T1000 (cell line): ENCODE data around the gene TAF11L11.
"Not testable (repeated sequence)": the region's sequence is repeated elsewhere in the genome, so short reads cannot be mapped to it uniquely, and the experiment has no call there.

Experiments used
- DNase-seq: peaks from one replicate; lab custom pipeline; 2025; ENCODE audit warnings: mixed read lengths; lab: John Stamatoyannopoulos, UW

Gene TAF11L11

DNA sequence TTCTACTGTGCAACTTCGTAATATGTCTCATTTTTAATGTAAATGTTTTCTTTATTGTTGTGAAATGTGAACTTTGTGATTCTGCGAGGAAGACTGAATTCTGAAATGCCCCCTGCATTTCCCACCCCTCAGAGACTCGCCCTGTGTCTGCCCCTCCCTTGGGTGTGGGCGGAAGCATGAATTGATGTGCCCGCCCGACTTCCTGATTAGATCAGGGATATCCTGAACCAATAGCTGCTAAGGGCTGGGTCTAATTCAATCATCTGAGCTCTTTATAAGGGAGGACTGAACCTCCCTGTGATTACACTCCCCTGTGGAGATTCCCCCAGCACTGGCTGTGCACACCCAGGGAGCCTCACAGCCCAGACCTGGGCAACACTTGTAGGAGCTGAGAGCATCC lies at the start of gene TAF11L11:
TSS of gene TAF11L11 (plus strand) at position 304 of the 400 bp plus-strand sequence.
- not testable (repeated sequence) for DNase-seq

DNA sequence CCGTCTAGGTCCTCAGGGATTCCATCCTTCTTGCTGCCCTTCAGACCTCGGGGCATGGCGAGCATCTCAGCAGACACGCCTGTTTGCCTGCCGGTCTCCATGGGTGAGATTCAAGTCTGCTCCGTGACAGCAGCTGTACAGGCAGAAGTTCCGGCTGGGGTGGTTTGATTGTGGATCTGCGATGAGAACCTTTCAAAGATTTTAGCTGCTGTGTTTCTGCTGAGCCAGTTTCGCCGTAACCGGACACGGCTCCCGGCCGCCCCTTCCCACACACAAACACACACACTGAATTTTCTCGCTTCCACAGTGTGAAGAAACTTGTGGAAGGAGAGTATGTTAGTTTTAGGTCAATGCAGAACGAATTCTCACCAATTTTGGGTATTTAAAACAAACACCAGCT lies 18.3 kb upstream of the TAF11L11 start, which contains the start of gene TAF11L7:
TSS of gene TAF11L7 (minus strand) at position 101 of the 400 bp plus-strand sequence.
- not testable (repeated sequence) for DNase-seq

DNA sequence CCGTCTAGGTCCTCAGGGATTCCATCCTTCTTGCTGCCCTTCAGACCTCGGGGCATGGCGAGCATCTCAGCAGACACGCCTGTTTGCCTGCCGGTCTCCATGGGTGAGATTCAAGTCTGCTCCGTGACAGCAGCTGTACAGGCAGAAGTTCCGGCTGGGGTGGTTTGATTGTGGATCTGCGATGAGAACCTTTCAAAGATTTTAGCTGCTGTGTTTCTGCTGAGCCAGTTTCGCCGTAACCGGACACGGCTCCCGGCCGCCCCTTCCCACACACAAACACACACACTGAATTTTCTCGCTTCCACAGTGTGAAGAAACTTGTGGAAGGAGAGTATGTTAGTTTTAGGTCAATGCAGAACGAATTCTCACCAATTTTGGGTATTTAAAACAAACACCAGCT lies 13.1 kb upstream of the TAF11L11 start, which contains the start of gene TAF11L8:
TSS of gene TAF11L8 (minus strand) at position 101 of the 400 bp plus-strand sequence.
- DNase-seq, result not testable (repeated sequence)

DNA sequence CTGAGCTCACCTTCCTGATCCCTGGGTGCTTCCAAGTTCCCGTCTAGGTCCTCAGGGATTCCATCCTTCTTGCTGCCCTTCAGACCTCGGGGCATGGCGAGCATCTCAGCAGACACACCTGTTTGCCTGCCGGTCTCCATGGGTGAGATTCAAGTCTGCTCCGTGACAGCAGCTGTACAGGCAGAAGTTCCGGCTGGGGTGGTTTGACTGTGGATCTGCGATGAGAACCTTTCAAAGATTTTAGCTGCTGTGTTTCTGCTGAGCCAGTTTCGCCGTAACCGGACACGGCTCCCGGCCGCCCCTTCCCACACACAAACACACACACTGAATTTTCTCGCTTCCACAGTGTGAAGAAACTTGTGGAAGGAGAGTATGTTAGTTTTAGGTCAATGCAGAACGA lies 9.7 kb upstream of the TAF11L11 start, which contains the start of gene TAF11L9:
TSS of gene TAF11L9 (minus strand) at position 140 of the 400 bp plus-strand sequence.
- not testable (repeated sequence) for DNase-seq

DNA sequence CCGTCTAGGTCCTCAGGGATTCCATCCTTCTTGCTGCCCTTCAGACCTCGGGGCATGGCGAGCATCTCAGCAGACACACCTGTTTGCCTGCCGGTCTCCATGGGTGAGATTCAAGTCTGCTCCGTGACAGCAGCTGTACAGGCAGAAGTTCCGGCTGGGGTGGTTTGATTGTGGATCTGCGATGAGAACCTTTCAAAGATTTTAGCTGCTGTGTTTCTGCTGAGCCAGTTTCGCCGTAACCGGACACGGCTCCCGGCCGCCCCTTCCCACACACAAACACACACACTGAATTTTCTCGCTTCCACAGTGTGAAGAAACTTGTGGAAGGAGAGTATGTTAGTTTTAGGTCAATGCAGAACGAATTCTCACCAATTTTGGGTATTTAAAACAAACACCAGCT lies 6.3 kb upstream of the TAF11L11 start, which contains the start of gene TAF11L10:
TSS of gene TAF11L10 (minus strand) at position 101 of the 400 bp plus-strand sequence.
- DNase-seq, result not testable (repeated sequence)

DNA sequence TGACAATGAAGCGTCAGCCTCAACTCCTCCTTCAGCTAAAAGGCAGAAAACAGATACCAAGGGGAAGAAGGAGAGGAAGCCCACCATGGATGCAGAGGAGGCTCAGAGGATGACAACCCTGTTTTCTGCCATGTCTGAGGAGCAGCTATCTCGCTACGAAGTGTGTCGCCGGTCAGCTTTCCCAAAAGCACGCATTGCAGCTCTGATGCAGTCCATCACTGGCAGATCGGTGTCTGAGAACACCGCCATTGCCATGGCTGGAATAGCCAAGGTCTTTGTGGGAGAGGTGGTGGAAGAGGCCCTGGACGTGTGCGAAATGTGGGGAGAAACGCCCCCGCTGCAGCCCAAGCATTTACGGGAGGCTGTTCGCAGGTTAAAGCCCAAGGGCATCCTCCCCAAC lies 968 bp downstream of the TAF11L11 start:
- no peak for DNase-seq

DNA sequence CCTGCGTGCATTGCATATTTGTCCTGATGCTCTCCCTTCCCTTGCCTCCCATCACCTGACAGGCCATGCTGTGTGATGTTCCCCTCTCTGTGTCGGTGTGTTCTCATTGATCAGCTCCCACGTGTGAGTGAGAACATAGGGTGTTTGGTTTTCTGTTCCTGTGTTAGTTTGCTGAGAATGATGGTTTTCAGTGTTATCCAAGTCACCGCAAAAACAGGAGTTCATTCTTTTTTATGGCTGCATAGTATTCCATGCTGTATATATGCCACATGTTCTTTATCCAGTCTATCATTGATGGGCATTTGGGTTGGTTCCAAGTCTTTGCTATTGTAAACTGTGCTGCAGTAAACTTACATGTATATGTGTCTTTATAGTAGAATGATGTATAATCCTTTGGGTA lies 3.5 kb downstream of the TAF11L11 start:
- not testable (repeated sequence) for DNase-seq

DNA sequence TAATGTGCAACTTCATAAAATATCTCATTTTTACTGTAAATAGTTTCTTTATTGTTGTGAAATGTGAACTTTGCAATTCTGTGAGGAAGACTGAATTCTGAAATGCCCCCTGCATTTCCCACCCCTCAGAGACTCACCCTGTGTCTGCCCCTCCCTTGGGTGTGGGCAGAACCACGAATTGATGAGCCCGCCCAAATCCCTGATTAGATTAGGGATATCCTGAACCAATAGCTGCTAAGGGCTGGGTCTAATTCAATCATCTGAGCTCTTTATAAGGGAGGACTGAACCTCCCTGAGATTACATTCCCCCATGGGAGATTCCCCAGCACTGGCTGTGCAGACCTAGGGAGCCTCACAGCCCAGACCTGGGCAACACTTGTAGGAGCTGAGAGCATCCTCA lies 6.1 kb downstream of the TAF11L11 start, which contains the start of gene TAF11L12:
TSS of gene TAF11L12 (plus strand) at position 301 of the 400 bp plus-strand sequence.
- DNase-seq, result not testable (repeated sequence)

DNA sequence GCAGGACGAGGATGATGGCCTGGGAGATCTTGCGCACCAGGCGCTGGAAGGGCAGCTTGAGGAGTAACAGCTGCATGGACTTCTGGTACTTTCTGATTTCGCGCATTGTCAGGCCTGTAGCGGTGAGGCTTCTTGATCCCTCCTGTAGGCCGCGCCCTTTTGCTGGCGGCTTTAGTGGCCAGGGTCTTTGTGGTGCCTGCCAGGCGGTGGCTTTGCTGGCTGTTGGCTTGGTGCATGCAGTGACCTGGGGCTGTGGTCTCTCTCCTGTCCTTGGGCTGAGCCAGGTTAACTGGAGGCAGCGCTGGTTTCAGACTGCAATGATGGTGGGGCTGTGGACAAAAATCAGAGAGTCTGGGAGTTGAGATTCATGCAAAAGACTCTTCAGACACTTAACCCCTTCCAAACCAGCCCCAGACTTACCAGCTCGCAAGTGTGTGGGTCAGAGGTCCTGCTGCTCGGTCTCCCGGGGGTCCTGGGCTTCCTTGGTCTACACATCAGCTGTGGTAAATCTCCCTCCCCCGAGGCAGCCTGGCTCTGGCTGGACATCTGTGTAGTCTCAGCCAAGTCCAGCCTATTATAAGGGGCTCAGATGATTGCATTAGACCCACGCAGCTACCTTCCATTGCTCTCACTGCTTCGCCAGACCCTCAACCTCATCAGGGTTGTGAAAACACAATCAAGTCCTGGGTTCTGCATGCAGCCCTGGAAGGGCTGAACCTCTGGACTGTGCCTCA lies 11.1 kb downstream of the TAF11L11 start:
- DNase-seq, result no peak

DNA sequence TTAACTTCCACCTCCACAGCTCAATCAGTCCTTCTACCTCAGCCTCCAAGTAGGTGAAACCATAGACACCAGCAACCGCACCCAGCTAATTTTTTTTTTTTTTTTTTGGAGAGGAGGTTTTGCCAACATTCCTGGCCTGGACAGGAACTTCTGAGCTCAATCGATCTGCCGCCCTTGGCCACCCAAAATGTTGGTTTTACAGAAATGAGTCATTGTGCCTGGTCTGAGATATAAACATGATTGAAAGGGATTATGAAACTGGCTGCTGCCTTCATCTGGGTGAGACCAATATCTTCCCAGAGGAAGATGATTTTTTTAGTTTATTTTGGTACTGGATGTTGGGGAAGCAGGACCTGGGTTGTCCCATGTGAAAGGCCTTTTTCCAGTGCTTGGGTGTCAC lies 15.4 kb downstream of the TAF11L11 start:
- DNase-seq, result no peak

DNA sequence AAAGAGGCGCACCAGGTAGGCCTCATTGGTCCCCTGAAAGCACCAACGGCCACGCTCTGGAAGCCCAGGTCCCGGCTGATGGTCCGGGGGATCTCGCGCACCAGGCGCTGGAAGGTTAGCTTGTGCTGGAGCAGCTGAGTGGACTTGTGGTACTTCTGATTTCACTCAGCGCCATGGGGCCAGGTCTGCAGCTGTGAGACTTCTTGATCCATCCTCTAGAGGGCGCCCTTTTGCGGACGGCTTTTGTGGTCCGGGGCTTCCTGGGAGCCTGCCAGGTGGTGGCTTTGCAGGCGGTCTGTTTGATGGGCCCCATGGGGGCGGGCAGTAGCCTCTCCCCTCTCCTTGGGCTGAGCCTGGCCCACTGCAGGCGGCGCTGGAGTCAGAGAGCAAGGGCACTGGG lies 16.6 kb downstream of the TAF11L11 start:
- DNase-seq, result no peak

DNA sequence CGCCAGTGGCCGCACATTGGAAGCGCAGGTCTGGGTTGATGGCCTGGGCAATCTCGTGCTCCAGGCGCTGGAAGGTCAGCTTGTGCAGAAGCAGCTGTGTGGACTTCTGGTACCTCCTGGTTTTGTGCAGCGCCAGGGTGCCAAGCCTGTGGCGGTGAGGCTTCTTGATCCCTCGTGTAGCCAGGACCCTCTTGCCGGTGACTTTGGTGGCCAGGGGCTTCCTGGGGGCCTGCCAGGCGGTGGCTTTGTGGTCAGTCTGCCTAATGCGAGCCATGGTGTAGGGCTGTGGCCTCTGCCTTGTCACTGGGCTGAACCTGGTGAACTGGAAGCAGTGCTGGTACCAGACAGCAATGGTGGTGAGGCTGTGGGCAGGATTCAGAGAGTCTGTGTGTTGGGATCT lies 21.7 kb downstream of the TAF11L11 start:
- DNase-seq, result no peak

DNA sequence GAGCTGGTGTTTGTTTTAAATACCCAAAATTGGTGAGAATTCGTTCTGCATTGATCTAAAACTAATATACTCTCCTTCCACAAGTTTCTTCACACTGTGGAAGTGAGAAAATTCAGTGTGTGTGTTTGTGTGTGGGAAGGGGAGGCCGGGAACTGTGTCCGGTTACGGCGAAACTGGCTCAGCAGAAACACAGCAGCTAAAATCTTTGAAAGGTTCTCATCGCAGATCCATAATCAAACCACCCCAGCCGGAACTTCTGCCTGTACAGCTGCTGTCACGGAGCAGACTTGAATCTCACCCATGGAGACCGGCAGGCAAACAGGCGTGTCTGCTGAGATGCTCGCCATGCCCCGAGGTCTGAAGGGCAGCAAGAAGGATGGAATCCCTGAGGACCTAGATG lies 27.8 kb downstream of the TAF11L11 start, which contains the start of gene TAF11L13:
TSS of gene TAF11L13 (plus strand) at position 301 of the 400 bp plus-strand sequence.
- DNase-seq, result not testable (repeated sequence)

DNA sequence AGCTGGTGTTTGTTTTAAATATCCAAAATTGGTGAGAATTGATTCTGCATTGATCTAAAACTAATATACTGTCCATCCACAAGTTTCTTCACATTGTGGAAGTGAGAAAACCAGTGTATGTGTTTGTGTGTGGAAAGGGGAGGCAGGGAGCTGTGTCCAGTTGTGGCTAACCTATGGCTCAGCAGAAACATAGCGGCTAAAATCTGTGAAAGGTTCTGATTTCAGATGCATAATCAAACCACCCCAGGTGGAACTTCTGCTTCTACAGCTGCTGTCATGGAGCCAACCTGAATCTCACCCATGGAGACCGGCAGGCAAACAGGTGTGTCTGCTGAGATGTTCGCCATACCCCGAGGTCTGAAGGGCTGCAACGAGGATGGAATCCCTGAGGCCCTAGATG lies 30.2 kb downstream of the TAF11L11 start, which contains the start of gene TAF11L14:
TSS of gene TAF11L14 (plus strand) at position 301 of the 400 bp plus-strand sequence.
- no peak for DNase-seq

DNA sequence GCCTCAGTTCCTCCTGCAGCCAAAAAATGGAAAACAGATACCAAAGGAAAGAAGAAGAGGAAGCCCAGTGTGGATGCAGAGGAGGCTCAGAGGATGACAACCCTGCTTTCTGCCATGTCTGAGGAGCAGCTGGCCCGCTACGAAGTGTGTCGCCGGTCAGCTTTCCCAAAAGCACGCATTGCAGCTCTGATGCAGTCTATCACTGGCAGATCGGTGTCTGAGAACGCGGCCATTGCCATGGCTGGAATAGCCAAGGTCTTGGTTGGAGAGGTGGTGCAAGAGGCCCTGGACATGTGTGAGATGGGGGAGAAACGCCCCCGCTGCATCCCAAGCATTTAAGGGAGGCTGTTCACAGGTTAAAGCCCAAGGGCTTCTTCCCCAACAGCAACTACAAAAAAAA lies 45.2 kb downstream of the TAF11L11 start:
- DNase-seq, result not testable (repeated sequence)

DNA sequence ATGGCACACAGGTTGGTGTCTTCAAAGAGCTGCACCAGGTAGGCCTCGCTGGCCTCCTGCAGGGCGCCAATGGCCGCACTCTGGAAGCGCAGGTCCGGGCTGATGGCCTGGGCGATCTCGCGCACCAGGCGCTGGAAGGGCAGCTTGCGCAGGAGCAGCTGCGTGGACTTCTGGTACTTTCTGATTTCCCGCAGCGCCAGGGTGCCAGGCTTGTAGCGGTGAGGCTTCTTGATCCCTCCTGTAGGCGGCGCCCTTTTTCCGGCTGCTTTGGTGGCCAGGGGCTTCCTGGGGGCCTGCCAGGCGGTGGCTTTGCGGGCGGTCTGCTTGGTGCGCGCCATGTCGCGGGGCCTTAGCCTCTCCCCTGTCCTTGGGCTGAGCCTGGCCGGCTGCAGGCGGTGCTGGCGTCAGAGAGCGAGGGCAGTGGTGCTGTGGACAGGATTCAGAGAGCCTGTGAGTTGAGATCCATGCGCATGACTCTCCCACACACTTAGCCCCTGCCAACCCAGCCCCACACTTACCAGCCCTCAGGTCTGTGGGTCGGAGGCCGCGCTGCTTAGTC lies 51.3 kb downstream of the TAF11L11 start:
- DNase-seq, result not testable (repeated sequence)
